ENCODE data around the gene SORCS2.

The SORCS2 gene

DNA sequence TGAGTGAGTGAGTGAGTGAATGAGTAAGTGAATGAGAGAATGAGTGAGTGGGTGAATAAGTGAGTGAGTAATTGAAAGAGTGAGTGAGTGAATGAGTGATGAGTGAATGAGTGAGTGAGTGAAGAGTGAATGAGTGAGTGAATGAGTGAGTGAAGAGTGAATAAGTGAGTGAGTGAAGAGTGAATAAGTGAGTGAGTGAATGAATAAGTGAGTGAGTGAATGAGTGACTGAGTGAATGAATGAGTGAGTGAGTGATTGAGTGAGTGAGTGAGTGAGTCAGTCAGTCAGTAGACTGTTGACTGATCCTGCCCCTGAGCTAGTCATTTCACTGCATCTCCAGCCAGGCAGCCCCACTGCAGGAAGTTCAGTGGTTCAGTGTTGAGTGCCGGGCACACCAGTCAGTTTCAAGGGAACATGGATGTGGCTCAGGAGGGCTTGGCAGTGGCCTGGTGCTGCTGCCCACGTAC, 470.8 kb downstream of the SORCS2 start:
- DNase-seq (ENCODE audit: low read depth in 2 of 2), result no peak

DNA sequence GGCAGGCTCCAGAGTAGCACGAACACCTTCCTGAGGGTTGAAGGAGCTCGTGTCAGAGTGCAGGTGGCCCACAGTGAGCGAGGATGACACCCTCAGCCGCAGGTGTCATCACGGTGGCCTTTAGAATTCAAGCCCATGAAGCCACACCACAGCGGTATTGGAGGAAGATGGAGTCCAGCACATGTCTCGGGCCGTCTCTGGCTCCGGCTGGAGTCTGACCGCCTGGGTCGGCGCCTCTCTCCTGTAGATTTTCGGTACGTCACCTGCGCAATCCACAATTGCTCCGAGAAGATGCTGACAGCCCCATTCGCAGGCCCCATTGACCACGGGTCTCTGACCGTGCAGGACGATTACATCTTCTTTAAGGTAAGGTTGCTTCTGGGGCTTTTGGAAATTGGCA, 471.8 kb downstream of the SORCS2 start:
- DNase-seq (ENCODE audit: low read depth in 2 of 2), result no peak

DNA sequence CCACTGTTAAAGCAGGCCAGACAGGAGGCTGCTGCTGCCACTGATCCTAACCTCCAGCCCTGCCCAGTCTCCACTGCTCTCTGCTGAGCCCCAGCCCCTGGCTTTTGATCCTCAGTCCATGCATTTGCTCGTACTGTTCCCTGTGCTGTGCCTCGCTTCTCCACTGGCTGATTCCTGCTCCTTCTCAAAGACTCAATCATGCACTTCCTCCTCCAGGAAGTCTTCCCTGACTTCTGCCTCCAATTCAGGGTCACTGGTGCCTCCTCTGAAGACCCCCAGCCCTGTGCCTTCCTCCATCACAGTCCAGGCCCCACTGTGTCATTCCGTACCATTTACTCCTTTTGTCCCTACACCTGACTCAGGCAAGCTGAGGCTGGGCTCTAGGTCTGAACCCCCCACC, 473.0 kb downstream of the SORCS2 start:
- DNase-seq (ENCODE audit: low read depth in 2 of 2), result no peak

DNA sequence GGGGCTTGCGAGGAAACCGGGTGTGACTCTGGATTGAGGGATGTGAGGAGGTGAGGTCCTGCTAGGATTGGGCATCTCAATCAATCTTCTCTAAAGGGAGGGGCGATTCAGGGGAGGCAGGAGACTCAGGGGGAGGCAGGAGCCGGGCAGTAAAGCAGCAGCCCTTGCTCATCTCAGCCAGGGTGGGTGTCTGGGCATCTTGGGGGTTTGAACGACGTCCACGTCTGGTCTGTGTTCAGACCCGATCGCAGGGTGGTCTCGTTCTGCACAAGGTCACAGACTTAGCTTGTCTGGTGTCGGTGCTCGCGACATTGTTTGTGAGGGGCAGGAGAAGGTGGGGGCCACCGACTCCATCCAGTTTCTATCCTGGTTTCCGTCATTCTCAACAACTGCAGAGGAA, 473.7 kb downstream of the SORCS2 start:
- no peak for DNase-seq (ENCODE audit: low read depth in 2 of 2)

DNA sequence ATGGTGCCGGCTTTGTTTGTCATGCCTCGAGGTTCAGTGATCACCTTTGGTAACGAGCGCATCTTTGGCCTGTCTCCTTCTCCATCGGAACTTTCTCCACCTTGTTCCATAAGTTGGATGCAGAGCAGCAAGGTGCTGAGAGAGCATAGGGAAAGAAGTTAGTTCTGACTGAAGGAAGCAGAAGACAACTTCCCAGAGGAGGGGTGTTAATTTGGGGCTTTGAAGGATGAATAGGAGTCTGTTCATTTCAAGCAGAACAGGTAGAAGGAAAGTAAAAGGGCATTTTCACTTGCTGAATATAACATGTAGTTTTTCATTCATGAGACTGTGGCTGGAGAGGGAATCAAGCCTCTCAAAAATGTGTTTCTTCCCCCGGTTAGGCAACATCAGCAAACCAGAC, 474.4 kb downstream of the SORCS2 start:
- no peak for DNase-seq (ENCODE audit: low read depth in 2 of 2)

DNA sequence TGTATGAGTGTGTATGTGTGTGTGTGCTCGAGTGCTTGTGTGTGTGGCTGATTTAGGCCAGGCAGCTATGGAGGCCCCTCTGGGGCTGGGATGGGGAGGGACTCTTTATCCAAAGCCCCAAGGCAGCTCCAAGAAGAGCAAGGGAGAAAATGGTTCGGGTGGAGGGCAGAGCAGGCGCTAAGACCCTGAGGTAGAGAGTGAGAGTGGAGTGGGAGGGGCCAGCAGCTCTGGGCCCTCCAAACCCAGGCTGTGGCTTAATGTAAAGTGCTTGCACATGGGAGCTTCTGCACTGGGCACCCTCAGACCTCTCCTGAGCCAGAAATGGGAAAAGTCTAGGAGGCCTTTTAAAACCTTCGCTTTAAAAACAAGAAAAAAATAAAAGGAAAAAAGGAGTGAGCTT, 475.9 kb downstream of the SORCS2 start:
- DNase-seq (ENCODE audit: low read depth in 2 of 2), result no peak

DNA sequence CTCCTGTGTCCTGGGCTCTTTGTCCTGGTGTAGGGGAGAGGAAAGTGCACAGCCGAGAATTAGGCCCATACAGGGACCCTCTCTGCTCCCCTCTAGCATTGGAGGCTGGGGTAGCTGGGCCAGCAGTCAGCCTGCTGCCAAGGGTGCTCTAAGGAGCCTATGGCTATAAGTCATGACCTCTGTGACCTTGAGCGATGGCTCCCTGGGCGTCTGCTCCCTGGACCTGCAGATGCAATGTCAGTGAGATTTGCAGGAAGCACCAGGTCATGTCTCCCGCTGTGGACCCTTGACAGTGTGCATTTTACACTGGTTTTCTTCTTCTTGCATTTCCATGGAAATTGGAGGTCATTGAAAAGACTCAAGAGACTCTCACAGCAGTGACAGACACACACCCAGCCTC, 476.5 kb downstream of the SORCS2 start:
- DNase-seq (ENCODE audit: low read depth in 2 of 2), result no peak

DNA sequence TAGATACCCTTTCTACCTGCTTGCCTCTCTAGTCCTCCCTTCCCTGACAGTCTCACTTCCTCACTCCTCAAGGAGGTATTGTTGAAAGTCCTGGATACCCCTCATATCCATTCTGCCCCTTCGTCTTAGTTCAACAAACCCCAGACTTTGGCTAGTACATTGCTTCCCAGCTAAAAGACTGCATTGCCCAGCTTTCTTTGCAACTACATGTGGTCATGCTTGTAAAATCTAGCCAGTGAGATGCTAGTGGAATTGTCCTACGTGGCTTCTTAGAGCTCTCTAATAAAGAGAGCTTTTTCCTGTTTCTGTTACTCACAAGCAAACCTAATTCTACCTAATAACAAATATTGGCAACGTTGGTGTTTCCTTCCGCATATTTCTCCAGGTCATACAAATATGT, 480.3 kb downstream of the SORCS2 start:
- no peak for DNase-seq (ENCODE audit: low read depth in 2 of 2)

DNA sequence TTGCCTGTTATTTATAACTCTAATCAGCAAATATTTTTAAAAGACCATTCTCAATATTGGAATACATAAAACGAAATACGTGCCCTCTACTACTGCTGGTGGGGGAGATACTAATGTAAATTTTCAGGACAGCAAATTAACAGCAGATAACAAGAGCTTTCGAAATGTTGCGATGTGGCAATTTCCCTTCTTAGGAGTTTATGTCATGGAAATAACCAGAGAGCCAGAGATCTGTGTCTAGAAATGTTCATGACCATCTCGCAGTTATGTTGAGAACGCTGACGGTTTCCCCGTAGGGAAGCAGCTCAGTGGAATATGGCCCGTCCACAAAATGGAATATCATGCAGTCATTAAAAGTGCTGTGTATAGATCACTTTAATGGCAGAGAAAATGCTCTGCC, 480.8 kb downstream of the SORCS2 start:
- DNase-seq (ENCODE audit: low read depth in 2 of 2), result no peak

DNA sequence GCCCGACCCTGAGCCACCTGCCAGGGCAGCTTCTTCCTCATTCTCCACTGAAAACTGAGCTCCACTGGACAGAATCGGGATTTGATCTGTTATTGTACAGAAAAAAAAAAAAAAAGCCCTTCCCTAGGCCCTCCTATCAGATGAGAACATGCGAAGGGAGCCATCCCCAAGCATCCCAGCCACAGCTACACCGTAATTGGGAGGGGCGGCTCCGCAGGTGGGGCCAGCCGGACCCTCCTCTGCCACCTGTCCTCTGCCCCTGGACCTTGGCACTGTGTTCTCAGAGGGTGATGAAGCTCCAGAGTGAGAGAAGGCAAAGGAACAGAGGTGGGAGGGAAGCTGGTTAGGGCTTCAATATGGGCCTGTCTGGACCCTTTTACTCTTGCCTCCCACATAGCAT, 482.4 kb downstream of the SORCS2 start:
- DNase-seq (ENCODE audit: low read depth in 2 of 2), result no peak

DNA sequence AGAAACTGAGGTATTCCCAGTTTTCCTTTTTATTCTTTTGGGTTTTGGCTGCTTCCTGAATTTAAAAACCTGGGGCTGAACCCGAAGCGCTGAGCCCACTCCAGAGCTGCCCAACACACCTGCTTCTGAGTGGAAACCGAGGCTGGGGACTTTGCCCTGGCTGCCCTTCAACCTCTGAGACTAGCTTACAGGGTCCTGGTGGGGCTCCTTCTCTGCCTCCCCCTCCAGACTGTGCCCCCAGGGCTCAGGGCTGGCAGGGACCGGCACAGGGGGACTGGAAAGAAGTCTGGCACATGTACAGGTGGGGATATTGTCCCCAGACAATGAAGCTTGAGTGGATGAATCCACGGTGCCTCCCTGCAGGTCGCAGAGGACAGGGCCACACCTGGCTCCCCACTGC, 482.8 kb downstream of the SORCS2 start:
- no peak for DNase-seq (ENCODE audit: low read depth in 2 of 2)

DNA sequence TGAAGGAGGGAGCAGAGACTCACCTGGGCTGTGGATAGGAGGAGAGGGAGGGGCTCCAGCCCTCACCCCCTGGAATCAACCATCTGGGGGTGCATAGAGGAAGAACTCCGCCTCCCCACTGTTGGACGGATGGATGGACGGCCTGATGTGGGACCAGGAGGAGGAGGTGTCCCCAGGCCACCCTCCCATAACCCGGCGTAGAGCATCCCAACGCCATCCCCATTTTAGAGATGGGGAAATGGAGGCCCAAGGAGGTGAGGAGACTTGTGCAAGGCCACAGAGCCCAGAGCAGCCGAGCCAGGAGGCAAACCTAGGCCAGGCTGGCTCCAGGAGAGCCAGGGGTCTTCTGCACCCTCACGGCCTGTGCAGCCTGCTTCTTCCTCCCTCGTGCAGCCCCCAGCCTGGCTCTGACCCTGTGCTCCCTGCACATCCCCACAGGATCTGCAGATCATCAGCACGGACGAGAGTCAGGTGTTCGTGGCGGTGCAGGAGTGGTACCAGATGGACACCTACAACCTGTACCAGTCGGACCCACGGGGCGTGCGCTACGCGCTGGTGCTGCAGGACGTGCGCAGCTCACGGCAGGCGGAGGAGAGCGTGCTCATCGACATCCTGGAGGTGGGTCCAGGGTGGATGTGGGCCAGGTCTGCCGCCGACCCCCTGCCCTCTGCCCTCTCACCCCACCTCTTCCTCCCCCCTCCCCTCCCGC, 483.4 kb downstream of the SORCS2 start:
- no peak for DNase-seq (ENCODE audit: low read depth in 2 of 2)

DNA sequence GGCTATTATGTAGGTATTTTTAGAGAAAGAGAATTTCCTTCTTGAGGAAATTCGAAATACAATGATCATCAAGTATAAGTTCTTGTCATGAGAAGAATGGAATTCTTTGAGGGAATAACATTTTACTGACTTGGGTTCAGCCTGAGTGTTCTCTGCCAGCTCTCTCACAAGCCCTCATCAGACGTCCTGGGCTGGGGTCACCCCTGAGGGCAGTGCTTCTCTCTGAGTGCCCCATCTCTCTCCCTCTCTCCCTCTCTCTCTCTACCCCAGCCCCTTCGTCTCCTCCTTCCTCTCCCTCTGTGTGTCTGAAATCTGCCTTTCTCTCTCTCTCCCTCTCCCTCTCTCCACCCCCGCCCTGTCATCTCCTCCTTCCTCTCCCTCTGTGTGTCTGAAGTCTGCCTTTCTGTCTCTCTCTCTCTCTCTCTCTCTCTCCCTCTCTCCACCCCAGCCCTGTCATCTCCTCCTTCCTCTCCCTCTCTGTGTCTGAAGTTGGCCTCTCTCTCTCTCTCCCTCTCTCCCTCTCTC, 484.1 kb downstream of the SORCS2 start:
- DNase-seq (ENCODE audit: low read depth in 2 of 2), result no peak

DNA sequence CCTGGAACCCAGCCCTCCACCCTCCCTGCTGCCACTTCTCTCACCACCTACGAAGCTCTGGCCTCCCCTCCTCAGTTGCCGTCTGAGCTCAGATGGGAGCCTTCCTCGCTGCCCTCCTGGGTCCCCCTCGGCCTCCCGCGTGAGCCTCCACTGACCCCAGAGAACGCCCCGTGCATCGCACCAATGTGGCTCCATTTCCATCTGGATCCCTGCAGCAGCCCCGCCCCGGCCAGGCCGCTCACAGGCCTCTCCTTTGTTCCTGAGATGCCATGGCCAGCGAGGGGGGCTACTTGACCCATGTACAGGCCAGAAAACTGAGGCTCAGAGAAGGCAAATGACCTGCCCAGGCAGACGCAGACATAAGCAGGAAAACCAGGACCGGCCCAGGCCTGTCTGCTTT, 484.7 kb downstream of the SORCS2 start:
- DNase-seq (ENCODE audit: low read depth in 2 of 2), result no peak

DNA sequence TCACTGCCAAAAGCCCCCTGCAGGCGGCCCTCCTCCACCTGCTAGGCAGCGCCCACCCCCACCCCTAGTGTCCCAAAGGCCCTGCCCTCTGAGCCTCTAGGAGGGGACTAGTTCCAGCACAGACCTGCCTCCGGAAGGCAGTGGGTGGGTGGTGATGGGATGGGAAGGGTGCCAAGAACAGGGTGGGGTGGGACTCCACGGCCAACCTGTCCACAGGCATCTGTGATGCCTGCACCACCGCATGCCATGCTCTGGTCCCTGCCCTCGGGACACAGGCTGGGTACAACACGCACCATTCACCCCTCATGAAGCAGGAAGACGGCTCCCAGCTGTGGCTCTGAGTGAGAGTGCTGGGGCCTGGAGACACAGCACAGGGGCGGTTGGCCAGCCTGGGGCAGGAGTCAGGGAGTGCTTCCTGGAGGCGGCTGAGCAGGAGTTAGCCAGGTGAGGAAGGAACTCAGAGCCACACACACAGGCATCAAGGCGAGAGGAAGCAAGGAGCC, 485.5 kb downstream of the SORCS2 start:
- DNase-seq (ENCODE audit: low read depth in 2 of 2), result no peak

DNA sequence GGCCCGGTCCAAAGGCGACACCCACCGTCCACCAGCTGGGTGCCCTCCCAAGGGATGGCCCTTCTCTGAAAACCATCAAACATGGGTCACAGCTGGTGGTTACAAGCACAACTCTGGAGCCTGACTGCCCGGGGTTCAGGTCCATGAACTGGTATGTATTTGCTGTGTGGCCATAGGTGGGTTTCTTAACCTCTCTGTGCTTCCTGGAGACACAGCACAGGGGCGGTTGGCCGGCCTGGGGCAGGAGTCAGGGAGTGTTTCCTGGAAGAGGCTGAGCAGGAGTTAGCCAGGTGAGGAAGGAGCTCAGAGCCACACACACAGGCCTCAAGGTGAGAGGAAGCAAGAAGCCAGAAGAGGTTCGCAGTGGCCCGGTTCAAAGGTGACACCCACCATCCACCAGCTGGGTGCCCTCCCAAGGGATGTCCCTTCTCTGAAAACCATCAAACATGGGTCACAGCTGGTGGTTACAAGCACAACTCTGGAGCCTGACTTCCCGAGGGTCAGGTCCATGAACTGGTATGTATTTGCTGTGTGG, 486.0 kb downstream of the SORCS2 start:
- no peak for DNase-seq (ENCODE audit: low read depth in 2 of 2)

DNA sequence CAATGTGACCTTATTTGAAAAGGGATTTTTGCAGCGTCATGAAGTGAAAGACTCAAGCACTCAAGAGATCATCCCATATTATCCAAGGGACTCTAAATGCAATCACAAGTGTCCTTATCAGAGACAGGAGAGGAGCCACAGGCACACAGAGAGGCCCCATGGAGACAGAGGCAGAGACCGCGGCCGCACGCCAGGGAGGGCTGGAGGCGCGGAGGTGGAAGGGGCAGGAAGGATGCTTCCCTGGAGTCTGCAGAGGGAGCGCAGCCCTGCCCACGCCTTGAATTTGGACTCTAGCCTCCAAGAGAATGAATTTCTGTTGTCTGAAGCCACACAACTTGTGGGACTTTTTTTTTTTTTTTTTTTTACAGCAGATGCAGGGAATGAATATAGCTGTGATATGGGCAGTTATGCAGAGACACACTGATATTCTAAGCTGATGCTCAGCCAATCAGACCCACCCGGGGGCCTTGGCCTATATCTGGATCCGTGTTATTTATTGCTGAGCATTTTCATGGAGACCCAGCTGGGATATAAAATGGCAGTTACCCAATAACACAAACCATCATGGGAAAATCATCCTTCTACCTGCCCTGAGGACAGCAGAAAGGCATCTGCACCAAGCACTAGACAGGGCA, 487.2 kb downstream of the SORCS2 start:
- DNase-seq (ENCODE audit: low read depth in 2 of 2), result no peak

DNA sequence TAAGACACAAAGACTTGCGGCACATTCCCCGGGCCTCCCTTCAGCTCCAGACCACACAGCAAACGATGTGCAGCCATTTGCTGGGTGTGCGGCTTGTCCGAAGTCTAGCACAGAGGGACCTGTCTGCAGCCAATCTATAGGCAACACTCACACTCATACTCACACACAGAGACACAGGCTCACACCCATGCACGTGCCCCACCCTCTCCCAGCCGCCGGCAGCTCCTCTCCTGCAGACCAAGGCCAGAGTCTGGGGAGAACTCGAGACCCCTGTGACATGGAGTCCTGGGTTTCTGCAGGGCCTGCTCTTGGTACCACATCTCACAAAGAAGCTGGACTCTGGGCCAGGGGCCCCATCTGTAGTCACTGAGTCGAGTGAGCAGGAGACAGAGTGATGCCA, 487.8 kb downstream of the SORCS2 start:
- DNase-seq (ENCODE audit: low read depth in 2 of 2), result no peak

DNA sequence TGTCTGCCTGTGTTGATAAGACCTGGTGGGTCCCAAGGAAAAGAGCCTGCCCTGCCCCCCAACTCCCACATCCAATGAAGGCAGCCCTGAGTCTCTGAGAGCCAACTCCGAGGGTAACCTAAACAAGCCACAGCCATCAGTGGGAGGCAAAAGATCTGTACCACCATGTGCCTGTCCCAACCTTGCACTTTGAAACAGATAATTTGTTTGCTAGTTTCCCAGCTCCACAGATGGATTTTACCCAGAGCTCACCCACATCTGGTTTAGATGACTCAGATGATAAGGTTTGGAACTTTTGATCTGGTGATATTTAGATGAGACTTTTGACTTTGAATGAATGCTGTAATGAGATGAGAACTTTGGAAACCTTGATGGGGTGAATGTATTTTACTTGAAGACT, 488.4 kb downstream of the SORCS2 start:
- DNase-seq (ENCODE audit: low read depth in 2 of 2), result no peak

DNA sequence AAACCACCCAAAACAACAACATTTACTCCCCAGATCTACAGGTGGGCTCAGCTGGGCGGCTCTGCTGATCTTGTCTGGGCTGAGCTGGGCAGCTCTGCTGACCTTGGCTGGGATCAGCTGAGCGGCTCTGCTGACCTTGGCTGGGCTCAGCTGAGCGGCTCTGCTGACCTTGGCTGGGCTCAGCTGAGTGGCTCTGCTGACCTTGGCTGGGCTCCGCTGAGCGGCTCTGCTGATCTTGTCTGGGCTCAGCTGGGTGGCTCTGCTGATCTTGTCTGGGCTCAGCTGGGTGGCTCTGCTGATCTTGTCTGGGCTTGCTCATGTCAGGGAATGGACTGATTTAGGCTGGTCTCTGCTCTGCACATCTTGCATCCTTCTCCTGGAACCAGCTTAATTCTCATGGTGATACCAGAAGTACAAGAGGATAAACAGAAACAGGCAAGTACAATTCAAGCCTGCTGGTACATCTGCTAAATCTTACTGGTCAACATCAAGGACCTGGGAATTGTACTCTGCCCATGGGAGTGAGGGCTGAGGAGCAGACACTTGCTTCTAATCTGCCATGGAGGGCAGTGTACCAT, 490.9 kb downstream of the SORCS2 start:
- DNase-seq (ENCODE audit: low read depth in 2 of 2), result no peak

DNA sequence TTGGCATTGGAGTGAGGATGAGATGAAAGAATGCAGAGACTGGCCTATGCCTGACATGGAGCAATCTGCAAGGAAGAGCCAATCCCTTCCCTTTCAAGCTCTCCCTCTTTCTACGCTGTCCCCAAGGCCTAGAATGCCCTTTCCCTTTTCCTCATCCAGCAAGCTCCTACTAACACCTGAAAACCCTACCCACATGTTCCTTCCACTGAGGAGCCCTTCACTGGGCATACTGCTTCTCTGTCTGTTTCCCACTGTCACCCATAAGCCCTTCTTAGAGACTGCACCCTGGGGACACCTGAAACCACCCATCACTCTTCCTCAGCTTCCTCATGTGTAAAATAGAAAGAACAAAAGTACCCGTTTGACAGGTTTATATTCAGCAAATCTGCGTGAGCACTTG, 492.0 kb downstream of the SORCS2 start:
- DNase-seq (ENCODE audit: low read depth in 2 of 2), result no peak

DNA sequence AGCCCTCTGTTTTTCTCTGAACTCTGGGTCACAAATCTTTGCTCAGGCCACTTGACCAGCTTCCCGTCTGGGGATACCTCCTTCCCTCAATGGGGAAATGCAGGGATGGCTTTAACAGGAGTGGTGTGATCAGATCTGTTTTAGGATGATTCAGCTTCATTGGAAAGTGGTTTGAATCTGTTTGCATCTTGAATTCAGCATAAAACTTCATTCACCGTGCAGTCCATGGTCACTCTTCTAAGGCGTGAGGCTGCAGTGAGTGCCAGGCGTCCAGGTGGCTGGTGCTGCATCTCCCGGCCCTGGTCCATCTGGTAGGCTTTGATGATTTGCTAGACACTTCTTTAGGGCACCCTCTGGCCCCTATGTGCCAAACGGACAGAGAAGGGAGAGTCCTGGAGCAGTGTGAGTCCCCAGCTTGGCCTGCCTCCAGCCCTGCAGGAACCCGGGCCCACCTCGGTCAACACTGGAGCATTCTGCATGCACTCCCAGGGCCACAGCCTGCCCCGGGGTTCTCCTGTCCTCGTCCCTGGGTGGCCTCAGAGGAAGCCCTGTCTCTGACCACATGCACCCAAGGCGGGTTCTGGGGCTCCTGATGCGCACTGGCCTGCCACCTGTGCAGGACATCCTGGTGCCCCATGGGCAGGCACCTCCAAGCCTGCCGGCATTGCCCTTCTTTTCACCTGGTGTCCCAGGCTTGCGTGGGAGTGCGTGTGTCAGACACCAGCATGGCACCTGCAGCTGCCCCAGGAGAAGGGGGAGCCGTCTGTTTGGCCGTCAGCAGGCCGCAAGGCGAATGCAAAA, 493.9 kb downstream of the SORCS2 start:
- no peak for DNase-seq (ENCODE audit: low read depth in 2 of 2)
